HepG2 (cell line): Measurements from ENCODE around the gene CARD9. TPM values are rescaled to one million over a fixed set of nuclear protein-coding genes. Genes with fewer than 3 reads are reported as not detected.

Experiments
- ATAC-seq: fragments of 200-7000 bp; cut with Tn5 transposase; 3 replicates; pipeline ENCODE4 v1.9.1; 2020; ENCODE audit warnings: mild to moderate bottlenecking, moderate library complexity
- BruUV-seq: library from RNA; stranded (reverse); fragments of 400-500 nt; replicated peaks from 2 replicates; lab custom pipeline; 2021; lab: Mats Ljungman, UMichigan
- CTCF ChIA-PET: fragments of 300-600 bp; formaldehyde crosslinking; extraction: SDS; loops from one replicate; lab custom pipeline; 2021; ENCODE audit warnings: low total read pairs, inconsistent platforms, low intra/inter-chr PET ratio; lab: Yijun Ruan, JAX
- POLR2A ChIA-PET: fragments of 350-600 bp; sonication (Branson Sonifier 250); formaldehyde crosslinking; loops from one replicate; lab custom pipeline; 2020; ENCODE audit warnings: antibody characterized with exemption, inconsistent platforms; lab: Yijun Ruan, JAX
- DNase-seq: peaks from one replicate; pipeline ENCODE4 v3.0.0-alpha.2; 2015; ENCODE audit warnings: low spot score
- FAIRE-seq: peaks from 3 replicates; lab custom pipeline; 2011; peaks lifted over from hg19 to GRCh38; lab: Jason Lieb, UNC
- H2AFZ ChIP-seq: one replicate; pipeline ENCODE4 v1.6.1; 2011; ENCODE audit warnings: low read length, inconsistent platforms
- H3K27ac ChIP-seq: fragments of 300-600 bp; 3 replicates; pipeline ENCODE4 v1.8.0; 2011; ENCODE audit warnings: mixed run types, mild to moderate bottlenecking, mixed read lengths, low read length, inconsistent platforms; ENCODE audit not compliant: insufficient read depth; ENCODE audit errors: extremely low read length
- H3K27me3 ChIP-seq, 2 experiments: fragments of 200-600 bp in 1 of 2; 2 replicates in 1 of 2; 3 replicates in 1 of 2; pipeline versions ENCODE4 v1.6.0 to v1.8.0; 2011; ENCODE audit warnings: low read length in 2 of 2, mild to moderate bottlenecking in 2 of 2, moderate library complexity in 2 of 2, inconsistent platforms in 1 of 2; ENCODE audit not compliant: insufficient read depth in 2 of 2, control insufficient read depth in 1 of 2
- H3K36me3 ChIP-seq, 2 experiments: fragments of 200-600 bp in 1 of 2; replicated peaks in 1 of 2; 2 replicates in 1 of 2; 3 replicates in 1 of 2; pipeline versions ENCODE4 v1.5.1 to v1.8.0; 2011; ENCODE audit warnings: low read length in 2 of 2, inconsistent platforms in 1 of 2; ENCODE audit not compliant: insufficient read depth in 2 of 2, control insufficient read depth in 1 of 2
- H3K4me1 ChIP-seq: 2 replicates; pipeline ENCODE4 v1.5.1; 2012; ENCODE audit warnings: low read length, inconsistent platforms; ENCODE audit not compliant: insufficient read depth
- H3K4me2 ChIP-seq: 2 replicates; pipeline ENCODE4 v1.6.0; 2011; ENCODE audit warnings: low read depth, low read length, inconsistent platforms
- H3K4me3 ChIP-seq, 3 experiments: fragments of 200-600 bp in 1 of 3; sonication (generic), shearing (Covaris generic) in 1 of 3; replicated peaks in 1 of 3; 2 replicates each; pipeline ENCODE4 v1.5.1; 2011 to 2016; ENCODE audit warnings: low read length in 3 of 3, inconsistent platforms in 2 of 3, low read depth in 2 of 3, mild to moderate bottlenecking in 2 of 3, control low read depth in 1 of 3, mixed read lengths in 1 of 3; ENCODE audit not compliant: insufficient read depth in 1 of 3
- H3K79me2 ChIP-seq: one replicate; pipeline ENCODE4 v1.6.1; 2011; ENCODE audit warnings: low read length, inconsistent platforms; ENCODE audit not compliant: insufficient read depth
- H3K9ac ChIP-seq: 2 replicates; pipeline ENCODE4 v1.6.0; 2011; ENCODE audit warnings: mild to moderate bottlenecking, low read depth, low read length, inconsistent platforms; ENCODE audit not compliant: insufficient read depth
- H3K9me3 ChIP-seq: 2 replicates; pipeline ENCODE4 v1.5.1; 2012; ENCODE audit warnings: mild to moderate bottlenecking, low read length
- H4K20me1 ChIP-seq: 2 replicates; pipeline ENCODE4 v1.6.0; 2011; ENCODE audit warnings: inconsistent platforms, mild to moderate bottlenecking, low read length, moderate library complexity; ENCODE audit not compliant: insufficient read depth
- FOXK2 ChIP-seq: fragments of 450-650 bp; IDR thresholded peaks from 2 replicates; pipeline ENCODE4 v1.6.1; 2016
- MTF1 ChIP-seq: sonication (generic); formaldehyde crosslinking; IDR thresholded peaks from 2 replicates; pipeline ENCODE4 v1.5.0; 2020; ENCODE audit warnings: missing genetic modification reagents
- NFRKB ChIP-seq: fragments of 450-650 bp; IDR thresholded peaks from 2 replicates; pipeline ENCODE4 v1.6.1; 2017
- PCBP1 ChIP-seq: fragments of 200-400 bp; formaldehyde crosslinking; IDR thresholded peaks from 2 replicates; pipeline ENCODE4 v1.6.1; 2017; ENCODE audit warnings: mild to moderate bottlenecking, low read depth, low read length, borderline replicate concordance
- POGK ChIP-seq: sonication (generic); formaldehyde crosslinking; conservative IDR thresholded peaks from 2 replicates; pipeline ENCODE4 v1.8.0; 2022; ENCODE audit warnings: mild to moderate bottlenecking, moderate library complexity, missing genetic modification reagents
- REST ChIP-seq, 2 experiments: IDR thresholded peaks; 2 replicates each; pipeline ENCODE4 v1.6.1; 2011 to 2012; ENCODE audit warnings: low read length in 2 of 2, borderline replicate concordance in 1 of 2, low read depth in 1 of 2, mild to moderate bottlenecking in 1 of 2, moderate library complexity in 1 of 2
- YEATS4 ChIP-seq: sonication (generic); formaldehyde crosslinking; IDR thresholded peaks from 2 replicates; pipeline ENCODE4 v1.4.0; 2020; ENCODE audit warnings: missing genetic modification reagents, borderline replicate concordance
- ZBTB34 ChIP-seq: sonication (generic); formaldehyde crosslinking; IDR thresholded peaks from 2 replicates; pipeline ENCODE4 v1.8.0; 2022; ENCODE audit warnings: mild to moderate bottlenecking, missing genetic modification reagents
- ZNF660 ChIP-seq: sonication (generic); formaldehyde crosslinking; IDR thresholded peaks from 2 replicates; pipeline ENCODE4 v1.5.1; 2020; ENCODE audit warnings: mild to moderate bottlenecking, low read depth, missing genetic modification reagents, borderline replicate concordance
- ZNF878 ChIP-seq: sonication (generic); formaldehyde crosslinking; IDR thresholded peaks from 2 replicates; pipeline ENCODE4 v1.8.1; 2023; ENCODE audit warnings: mild to moderate bottlenecking, missing genetic modification reagents, moderate library complexity
- ZSCAN25 ChIP-seq: sonication (generic); formaldehyde crosslinking; IDR thresholded peaks from 2 replicates; pipeline ENCODE4 v1.8.0; 2022; ENCODE audit warnings: mild to moderate bottlenecking, missing genetic modification reagents
- WGBS: methylation state at CpG from one replicate; pipeline ENCODE4 v1.1.6; 2017; ENCODE audit warnings: low lambda C conversion rate; 5-methylcytosine and 5-hydroxymethylcytosine counted together
- in situ Hi-C: cut with HindIII; loops from 2 replicates; pipeline ENCODE4 v1.10.0; 2017; ENCODE audit warnings: low pct_unique_long_range_greater_than_20kb; ENCODE audit not compliant: extremely low pct_ligation_motif_present
- intact Hi-C: fragments of 100-400 bp; cut with micrococcal nuclease; formaldehyde crosslinking; loops from one replicate; pipeline ENCODE4 v1.10.0; 2022; ENCODE audit not compliant: unreplicated experiment
- polyA plus RNA-seq, 8 experiments: library from polyadenylated mRNA; depleted of rRNA in 3 of 8; stranded (reverse) in 7 of 8; unstranded in 1 of 8; fragments of >200 nt; fragmentation: Illumina TruSeq in 4 of 8; extraction: Trizol in 4 of 8; gene quantifications; 2 replicates each; pipeline versions ENCODE4 v1.2.1 to v1.2.3, GENCODE V29; 2011 to 2016; ENCODE audit warnings: low read depth in 4 of 8, missing spikeins in 1 of 8, mixed read lengths in 1 of 8; ENCODE audit not compliant: insufficient read depth in 1 of 8
- total RNA-seq, 5 experiments: library from RNA; depleted of rRNA; stranded (reverse); fragments of >200 nt; fragmentation: Illumina TruSeq; extraction: Trizol; gene quantifications; 2 replicates each; pipeline ENCODE4 v1.2.3, GENCODE V29; 2016; ENCODE audit warnings: low read depth in 1 of 5

The CARD9 gene
- total and polyA plus RNA-seq, 2 of the 13 experiments (the other 11 are each of a cell fraction or from before 2014, with no cell fraction given), result 3.3 to 7.4 TPM

GRCh38 chr9:136351252-136351800, 22.1 kb downstream of the CARD9 start:
- CTCF ChIA-PET, result no interaction called here
- no peak for DNase-seq
- H3K4me3 ChIP-seq, result no peak overlapping the region
- no peak overlapping the region for H3K4me2 ChIP-seq
- intact Hi-C loops (no loop called here), in situ Hi-C loops (no loop called here)
- no peaks in the 10 kb centered on the region for H3K36me3 ChIP-seq
- peaks cover 45% of the 10 kb centered on the region for H3K4me1 ChIP-seq
- no peak overlapping the region for H3K27ac ChIP-seq
- no peak overlapping the region for H3K9ac ChIP-seq
- no peaks in the 10 kb centered on the region for H4K20me1 ChIP-seq
- no peak for ATAC-seq
- FAIRE-seq, result no peak
- POLR2A ChIA-PET, result interaction anchor here (1.5 kb wide), 1 partner anchor 12 kb away, joined by 8 read pairs; the partner anchor contains the start of gene DNLZ
- no peaks in the 10 kb centered on the region for H3K9me3 ChIP-seq
- BruUV-seq, result no TSS peak
- TF ChIP-seq ZNF660 (CRISPR knock-in tag) (no peak), YEATS4 (CRISPR knock-in tag) (no peak), MTF1 (CRISPR knock-in tag) (no peak), ZSCAN25 (CRISPR knock-in tag) (no peak), REST (IDR thresholded peaks at IDR 0.05; ENCODE audit: borderline replicate concordance in 1 of 2, low read depth in 1 of 2, low read length in 2 of 2) (no peak), POGK (CRISPR knock-in tag) (no peak), NFRKB (no peak), ZNF878 (CRISPR knock-in tag) (no peak), PCBP1 (no peak), ZBTB34 (CRISPR knock-in tag) (no peak), FOXK2 (no peak)
- H3K79me2 ChIP-seq, result no peaks in the 10 kb centered on the region
- WGBS, result 60% methylated on average over 3 of the region's 11 CpGs
- no peak overlapping the region for H2AFZ ChIP-seq
- H3K27me3 ChIP-seq, result peaks cover 0 to 9% of the 10 kb centered on the region in 2 experiments; a peak in 2 of 5 replicates
